Measurements from ENCODE around the gene ZER1. TPM values are rescaled to one million over a fixed set of nuclear protein-coding genes. Genes with fewer than 3 reads are reported as not detected.

The ZER1 gene
- total and polyA plus RNA-seq, 2 of the 4 experiments (the other 2 are of a cell fraction) = 7.7 to 34.9 TPM

DNA sequence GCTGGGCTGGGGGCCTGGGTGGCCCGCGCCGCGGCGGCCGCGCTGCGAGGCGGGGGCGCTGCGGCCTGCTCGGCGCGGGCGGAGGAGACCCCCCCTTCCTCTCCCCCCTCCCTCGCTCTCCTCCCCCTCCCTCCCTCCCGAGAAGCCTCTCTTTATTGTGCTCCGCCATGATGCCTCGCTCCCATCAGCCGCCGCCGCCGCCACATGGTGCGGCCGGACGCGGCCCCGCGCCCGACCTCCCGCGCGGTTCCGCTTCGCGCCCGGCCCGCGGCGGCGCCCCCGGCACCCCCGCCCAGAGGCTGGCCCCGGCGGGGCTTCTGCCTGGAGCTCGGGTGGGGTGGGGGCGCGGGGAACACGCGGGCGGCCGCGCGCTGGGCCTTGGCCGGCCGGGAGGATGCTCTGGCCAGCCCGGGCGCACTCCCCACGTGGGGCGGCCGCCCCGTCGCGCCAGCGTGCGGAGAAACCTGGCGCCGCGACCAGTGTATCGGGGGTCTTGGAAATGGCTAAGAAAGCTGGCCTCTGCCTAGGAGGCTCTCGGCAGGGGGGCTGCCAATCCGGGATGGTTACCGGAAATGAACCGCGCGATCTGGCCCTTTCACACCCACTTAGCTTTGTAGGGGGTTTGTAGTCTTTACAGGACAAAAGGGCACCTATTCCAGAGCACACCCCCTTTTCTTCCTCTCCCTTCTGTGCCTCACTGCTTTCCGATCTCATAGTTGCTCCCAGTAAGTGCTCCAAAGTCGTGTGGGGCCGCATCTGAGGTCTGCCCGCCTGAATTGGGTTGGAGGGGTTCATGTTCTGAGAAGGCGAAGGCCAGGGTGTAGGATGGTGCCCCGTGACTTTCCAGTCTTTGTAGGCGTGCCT is 81.7 kb downstream of the ZER1 start:
- Histone ChIP-seq H3K14ac (replicated peaks; ENCODE audit: low read depth, low read length) (peak overlapping the region; percentile 97), H4K5ac (ENCODE audit: low read depth, low read length) (peak overlapping the region; percentile 18), H3K79me1 (ENCODE audit: low read depth in 1 of 2, low read length in 2 of 2) (peaks cover 20 to 54% of the 10 kb centered on the region in 2 experiments), H2BK15ac (ENCODE audit: low read depth, low read length) (no peak overlapping the region), H2BK20ac (ENCODE audit: low read depth, low read length) (no peak overlapping the region), H3K4me2 (ENCODE audit: low read depth, low read length) (peak overlapping the region; percentile 94), H2AFZ (replicated peaks; ENCODE audit: low read length, poor library complexity) (peak overlapping the region; percentile 67), H3K23ac (ENCODE audit: low read depth, low read length) (peak overlapping the region; percentile 88), H3K9ac (ENCODE audit: low read depth, low read length) (peak overlapping the region; percentile 90), H3K27me3 (ENCODE audit: control insufficient read depth, insufficient read depth, low read length) (no peaks in the 10 kb centered on the region), H3K4ac (ENCODE audit: low read depth, low read length) (peak overlapping the region; percentile 89), H2BK120ac (ENCODE audit: low read depth, low read length) (peak overlapping the region; percentile 28; the same call in 1 of the 2 replicates), H3K18ac (ENCODE audit: low read depth, low read length) (no peak overlapping the region), H3K27ac (ENCODE audit: insufficient read depth, low read length) (peak overlapping the region; percentile 82), H3K56ac (ENCODE audit: extremely low read depth, insufficient read depth, low read length) (peak overlapping the region; percentile 89), H3K4me1 (ENCODE audit: control insufficient read depth, insufficient read depth, low read length) (peaks cover 10% of the 10 kb centered on the region), H3K4me3 (ENCODE audit: insufficient read depth, low read depth, low read length) (peak overlapping the region; percentile 99), H2BK5ac (ENCODE audit: low read depth, low read length, poor library complexity, severe bottlenecking) (peak overlapping the region; percentile 64), H2AK5ac (ENCODE audit: low read depth, low read length) (peak overlapping the region; percentile 59), H3K9me1 (ENCODE audit: insufficient read depth, low read length) (peaks cover 20% of the 10 kb centered on the region), H2AK9ac (replicated peaks; ENCODE audit: low read depth, low read length, poor library complexity) (peak overlapping the region; percentile 97), H3K9me3 (ENCODE audit: control insufficient read depth, insufficient read depth, low read length) (no peaks in the 10 kb centered on the region), H4K91ac (ENCODE audit: insufficient read depth, low read depth, low read length) (peak overlapping the region; percentile 55; the same call in 1 of the 2 replicates), H4K20me1 (ENCODE audit: insufficient read depth, low read length) (peaks cover 25% of the 10 kb centered on the region), H3K36me3 (ENCODE audit: control insufficient read depth, insufficient read depth, low read length) (peaks cover 17% of the 10 kb centered on the region), H4K8ac (ENCODE audit: low read depth in 2 of 2, low read length in 2 of 2) (peak overlapping the region; percentile 27 to 58; a peak in 1 of 4 replicates)
- ATAC-seq (ENCODE audit: low read depth) (peak; percentile 21), DNase-seq (peak; percentile 37)
- POLR2A ChIA-PET (ENCODE audit: unreplicated experiment) = interaction anchor here (0.6 kb wide), 1 partner anchor 182 kb away, joined by 19 read pairs; no protein-coding TSS in a partner anchor
- no TSS peak for BruUV-seq (replicated peaks)
- CTCF ChIA-PET = interaction anchor here (0.8 kb wide), 1 partner anchor 12 kb away, joined by 3 read pairs; the partner anchor contains the start of gene PKN3
- in situ Hi-C loops (cut with MboI; ENCODE audit: low sequenced_read_pairs) = no loop called here
- dilution Hi-C loops (cut with HindIII; ENCODE audit: low sequenced_read_pairs, unreplicated experiment) = no loop called here
- TF ChIP-seq CEBPB (IDR thresholded peaks at IDR 0.05; ENCODE audit: low read depth, low read length) (no peak), RFX5 (IDR thresholded peaks at IDR 0.05; ENCODE audit: low read depth, low read length) (no peak), RCOR1 (IDR thresholded peaks at IDR 0.05; ENCODE audit: insufficient replicate concordance, low read length) (no peak), MAZ (IDR thresholded peaks at IDR 0.05; ENCODE audit: borderline replicate concordance, low read depth, low read length) (peak; percentile 64), CHD1 (IDR thresholded peaks at IDR 0.05; ENCODE audit: low read depth, low read length) (no peak), MXI1 (IDR thresholded peaks at IDR 0.05; ENCODE audit: borderline replicate concordance, low read depth, low read length) (peak; percentile 77; the same call in 1 of the 2 replicates), POLR2A (IDR thresholded peaks at IDR 0.05; ENCODE audit: low read depth, low read length) (no peak), RAD21 (IDR thresholded peaks at IDR 0.05; ENCODE audit: low read length) (no peak)
- 0% methylated on average over 15 of the region's 83 CpGs; no CpG with 5 or more reads in 1 of the 2 experiments for WGBS, 2 experiments (ENCODE audit: extremely low coverage in 2 of 2, insufficient read length in 1 of 2)
- intact Hi-C loops (cut with micrococcal nuclease) = loop anchor here (1.0 to 10.0 kb wide), 3 partner anchors 33 to 115 kb away; partner anchors contain the start of gene DYNC2I2
